Fibroblast of lung (primary cell): ENCODE data around the gene ZNF554.

Experiments
- EZH2 ChIP-seq: IDR thresholded peaks from 2 replicates; pipeline ENCODE4 v1.5.1; 2012; ENCODE audit warnings: low read length, control low read depth, mild to moderate bottlenecking; ENCODE audit errors: missing control alignments
- TF ChIP-seq, protein P1 (sequence below), 2 donors: IDR thresholded peaks in 1 of 2; conservative IDR thresholded peaks in 1 of 2; 1 replicate in 1 of 2; 2 replicates in 1 of 2; pipeline ENCODE4 v1.5.1; 2011 to 2012; ENCODE audit warnings: low read length in 2 of 2, control low read depth in 1 of 2, inconsistent platforms in 1 of 2, low read depth in 1 of 2, mild to moderate bottlenecking in 1 of 2

DNA sequence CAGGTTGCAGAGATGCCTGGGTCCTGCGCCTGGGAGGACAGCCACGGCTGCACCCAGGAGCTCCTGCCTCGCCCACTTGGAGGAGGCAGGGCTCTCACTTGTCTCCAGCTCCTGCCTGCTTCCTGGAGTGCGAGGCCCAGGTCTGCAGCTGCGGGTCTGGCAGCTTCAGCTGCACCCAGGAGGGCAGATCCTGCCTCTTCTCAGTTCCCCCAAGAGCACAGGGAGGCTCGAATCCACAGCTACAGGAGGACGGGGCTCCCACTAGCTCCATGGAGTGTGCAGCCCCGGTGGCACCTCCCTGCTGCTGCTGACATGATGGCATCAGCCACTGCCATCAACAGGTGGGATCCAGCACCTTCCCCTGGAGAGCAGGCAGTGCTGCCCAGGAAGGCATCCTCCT is 4.5 kb downstream of the ZNF554 start:
- TF ChIP-seq, protein P1, sequence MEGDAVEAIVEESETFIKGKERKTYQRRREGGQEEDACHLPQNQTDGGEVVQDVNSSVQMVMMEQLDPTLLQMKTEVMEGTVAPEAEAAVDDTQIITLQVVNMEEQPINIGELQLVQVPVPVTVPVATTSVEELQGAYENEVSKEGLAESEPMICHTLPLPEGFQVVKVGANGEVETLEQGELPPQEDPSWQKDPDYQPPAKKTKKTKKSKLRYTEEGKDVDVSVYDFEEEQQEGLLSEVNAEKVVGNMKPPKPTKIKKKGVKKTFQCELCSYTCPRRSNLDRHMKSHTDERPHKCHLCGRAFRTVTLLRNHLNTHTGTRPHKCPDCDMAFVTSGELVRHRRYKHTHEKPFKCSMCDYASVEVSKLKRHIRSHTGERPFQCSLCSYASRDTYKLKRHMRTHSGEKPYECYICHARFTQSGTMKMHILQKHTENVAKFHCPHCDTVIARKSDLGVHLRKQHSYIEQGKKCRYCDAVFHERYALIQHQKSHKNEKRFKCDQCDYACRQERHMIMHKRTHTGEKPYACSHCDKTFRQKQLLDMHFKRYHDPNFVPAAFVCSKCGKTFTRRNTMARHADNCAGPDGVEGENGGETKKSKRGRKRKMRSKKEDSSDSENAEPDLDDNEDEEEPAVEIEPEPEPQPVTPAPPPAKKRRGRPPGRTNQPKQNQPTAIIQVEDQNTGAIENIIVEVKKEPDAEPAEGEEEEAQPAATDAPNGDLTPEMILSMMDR (conservative IDR thresholded peaks at IDR 0.05 in 1 of 2, IDR thresholded peaks at IDR 0.05 in 1 of 2; ENCODE audit: low read depth in 1 of 2, low read length in 2 of 2), result no peak
- TF ChIP-seq EZH2, result no peak
